IMR-90 (cell line): ENCODE results near the gene C10orf62.

ENCODE experiments used
- BHLHE40 ChIP-seq: fragments of 150-350 bp; IDR thresholded peaks from 2 replicates; pipeline ENCODE4 v1.6.1; 2016; ENCODE audit warnings: mild to moderate bottlenecking, low read depth, low read length
- CEBPB ChIP-seq: IDR thresholded peaks from 2 replicates; pipeline ENCODE4 v1.6.1; 2012; ENCODE audit warnings: low read depth, low read length, improper control_type of control experiment
- MAFK ChIP-seq: IDR thresholded peaks from 2 replicates; pipeline ENCODE4 v1.6.1; 2012; ENCODE audit warnings: low read depth, low read length, improper control_type of control experiment
- POLR2A ChIP-seq: IDR thresholded peaks from 2 replicates; pipeline ENCODE4 v1.6.1; 2012; ENCODE audit warnings: mild to moderate bottlenecking, low read depth, low read length
- RCOR1 ChIP-seq: IDR thresholded peaks from 2 replicates; pipeline ENCODE4 v1.6.1; 2012; ENCODE audit warnings: mild to moderate bottlenecking, low read length, improper control_type of control experiment; ENCODE audit not compliant: insufficient replicate concordance
- SMC3 ChIP-seq: fragments of 150-350 bp; IDR thresholded peaks from 2 replicates; pipeline ENCODE4 v1.6.1; 2016; ENCODE audit warnings: low read depth, mild to moderate bottlenecking, antibody characterized with exemption, low read length, moderate library complexity
- TF ChIP-seq, protein P1 (sequence below): conservative IDR thresholded peaks from 2 replicates; pipeline ENCODE4 v1.5.1; 2012; ENCODE audit warnings: mild to moderate bottlenecking, low read depth, low read length, improper control_type of control experiment
- TF ChIP-seq, protein P2 (sequence below): fragments of 150-350 bp; IDR thresholded peaks from 2 replicates; pipeline ENCODE4 v1.6.1; 2017; ENCODE audit warnings: mild to moderate bottlenecking, antibody characterized with exemption, low read length, low read depth

DNA sequence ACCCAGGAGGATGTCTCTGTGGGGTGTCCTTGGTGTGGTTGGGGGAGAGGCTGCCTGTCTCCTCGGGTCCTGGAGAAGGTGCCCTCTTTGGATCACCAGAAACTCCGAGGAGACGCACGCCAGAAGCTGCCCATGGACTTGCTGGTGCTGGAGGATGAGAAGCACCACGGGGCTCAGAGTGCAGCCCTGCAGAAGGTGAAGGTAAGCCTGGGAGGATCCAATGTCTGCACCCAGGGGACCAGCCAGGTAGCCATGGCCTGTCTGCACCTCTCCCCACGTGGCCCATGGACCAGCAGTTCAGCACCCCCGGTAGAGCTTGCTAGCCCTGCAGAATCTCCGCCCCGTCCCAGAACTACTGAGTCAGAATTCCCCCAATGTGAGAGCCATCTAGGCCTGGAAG, 11.8 kb upstream of the C10orf62 start:
- TF ChIP-seq, protein P1, sequence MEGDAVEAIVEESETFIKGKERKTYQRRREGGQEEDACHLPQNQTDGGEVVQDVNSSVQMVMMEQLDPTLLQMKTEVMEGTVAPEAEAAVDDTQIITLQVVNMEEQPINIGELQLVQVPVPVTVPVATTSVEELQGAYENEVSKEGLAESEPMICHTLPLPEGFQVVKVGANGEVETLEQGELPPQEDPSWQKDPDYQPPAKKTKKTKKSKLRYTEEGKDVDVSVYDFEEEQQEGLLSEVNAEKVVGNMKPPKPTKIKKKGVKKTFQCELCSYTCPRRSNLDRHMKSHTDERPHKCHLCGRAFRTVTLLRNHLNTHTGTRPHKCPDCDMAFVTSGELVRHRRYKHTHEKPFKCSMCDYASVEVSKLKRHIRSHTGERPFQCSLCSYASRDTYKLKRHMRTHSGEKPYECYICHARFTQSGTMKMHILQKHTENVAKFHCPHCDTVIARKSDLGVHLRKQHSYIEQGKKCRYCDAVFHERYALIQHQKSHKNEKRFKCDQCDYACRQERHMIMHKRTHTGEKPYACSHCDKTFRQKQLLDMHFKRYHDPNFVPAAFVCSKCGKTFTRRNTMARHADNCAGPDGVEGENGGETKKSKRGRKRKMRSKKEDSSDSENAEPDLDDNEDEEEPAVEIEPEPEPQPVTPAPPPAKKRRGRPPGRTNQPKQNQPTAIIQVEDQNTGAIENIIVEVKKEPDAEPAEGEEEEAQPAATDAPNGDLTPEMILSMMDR = no peak
- TF ChIP-seq, protein P2, sequence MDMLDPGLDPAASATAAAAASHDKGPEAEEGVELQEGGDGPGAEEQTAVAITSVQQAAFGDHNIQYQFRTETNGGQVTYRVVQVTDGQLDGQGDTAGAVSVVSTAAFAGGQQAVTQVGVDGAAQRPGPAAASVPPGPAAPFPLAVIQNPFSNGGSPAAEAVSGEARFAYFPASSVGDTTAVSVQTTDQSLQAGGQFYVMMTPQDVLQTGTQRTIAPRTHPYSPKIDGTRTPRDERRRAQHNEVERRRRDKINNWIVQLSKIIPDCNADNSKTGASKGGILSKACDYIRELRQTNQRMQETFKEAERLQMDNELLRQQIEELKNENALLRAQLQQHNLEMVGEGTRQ = no peak
- TF ChIP-seq SMC3 (no peak), BHLHE40 (no peak), RCOR1 (no peak), POLR2A (no peak), MAFK (no peak), CEBPB (no peak)
